OCI-M1 (cell line): Measurements from ENCODE around the gene C11orf21.
"Not testable (repeated sequence)": the region's sequence is repeated elsewhere in the genome, so short reads cannot be mapped to it uniquely, and the experiment has no call there.

Experiments
- DNase-seq: peaks from one replicate; lab custom pipeline; 2025; lab: John Stamatoyannopoulos, UW

C11orf21 gene

DNA sequence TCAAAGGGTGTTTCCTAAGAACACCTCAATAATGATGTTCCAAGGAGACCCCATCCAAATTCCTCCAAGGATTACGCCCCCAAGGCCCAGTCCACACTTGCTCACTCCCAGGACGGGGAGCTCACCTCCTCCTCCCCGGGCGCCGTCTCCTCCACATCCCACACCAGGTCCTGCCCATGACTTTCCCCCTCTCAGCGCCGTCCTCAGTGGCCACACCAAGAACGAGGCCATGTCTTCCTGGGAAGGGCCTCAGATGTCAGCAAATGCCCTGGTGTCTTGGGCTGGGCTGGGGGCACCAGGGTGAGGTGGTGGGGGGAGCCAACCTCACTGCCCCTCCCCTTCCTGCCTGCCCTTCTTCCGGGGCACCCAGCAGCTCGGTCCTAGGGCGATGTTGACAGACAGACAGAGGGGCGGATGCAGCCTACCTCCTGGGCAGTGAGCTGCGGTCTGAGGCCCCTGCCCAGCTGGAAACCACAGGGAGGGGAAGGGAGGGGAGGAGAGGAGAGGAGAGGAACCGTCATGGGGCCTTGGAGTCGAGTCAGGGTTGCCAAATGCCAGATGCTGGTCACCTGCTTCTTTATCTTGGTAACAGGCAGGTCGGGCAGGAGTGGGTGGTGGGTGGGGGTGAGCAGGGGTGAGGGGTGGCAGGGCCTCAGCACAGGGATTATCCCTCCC lies at the start of gene C11orf21, which contains the start of gene TSPAN32:
Gene C11orf21 (minus strand): TSS at position 288 of the 675 bp plus-strand sequence. CDS start 110 bp downstream, at position 178.
Gene TSPAN32 (plus strand): TSS at position 383 of the 675 bp plus-strand sequence. CDS start 137 bp downstream, at position 520.
- peak; percentile 96 for DNase-seq

DNA sequence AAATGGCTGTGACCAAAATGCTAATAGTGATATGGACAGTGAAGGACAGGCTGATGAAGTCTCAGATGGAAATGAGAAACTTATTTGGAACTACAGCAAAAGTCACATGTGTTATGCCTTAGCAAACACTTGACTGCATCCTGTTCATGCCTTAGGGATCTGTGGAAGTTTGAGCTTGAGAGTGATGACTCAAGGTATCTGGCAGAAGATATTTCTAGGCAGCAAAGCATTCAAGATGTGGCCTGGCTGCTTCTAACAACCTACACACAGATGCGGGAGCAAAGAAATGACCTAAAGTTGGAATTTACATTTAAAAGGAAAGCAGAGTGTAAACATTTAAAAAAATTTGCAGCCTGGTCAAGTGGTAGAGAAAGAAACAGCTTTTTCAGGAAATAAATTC lies 47.3 kb upstream of the C11orf21 start:
- no peak for DNase-seq

DNA sequence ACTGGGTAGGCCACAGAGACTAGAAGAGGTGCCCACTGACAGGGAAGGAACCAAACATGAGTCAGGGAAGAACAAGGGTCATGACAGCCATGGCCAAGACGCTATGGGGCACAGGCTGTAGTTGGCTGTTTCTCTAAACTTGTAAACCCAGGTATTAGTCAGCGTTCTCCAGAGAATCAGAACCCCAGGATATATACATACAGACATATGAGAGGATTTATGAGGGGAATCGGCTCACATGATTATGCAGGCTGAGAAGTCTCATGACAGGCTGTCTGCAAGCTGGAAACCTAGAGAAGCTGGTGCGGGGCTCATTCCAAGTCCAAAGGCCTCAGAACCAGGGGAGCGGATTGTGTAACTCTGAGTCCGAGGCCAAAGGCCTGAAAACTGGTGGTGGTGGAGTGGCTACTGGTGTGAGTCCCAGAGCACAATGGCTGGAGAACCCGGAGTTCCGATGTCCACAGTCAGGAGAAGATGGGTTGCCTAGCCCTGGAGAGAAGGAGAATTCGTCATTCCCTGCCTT lies 45.7 kb upstream of the C11orf21 start:
- DNase-seq, result no peak

DNA sequence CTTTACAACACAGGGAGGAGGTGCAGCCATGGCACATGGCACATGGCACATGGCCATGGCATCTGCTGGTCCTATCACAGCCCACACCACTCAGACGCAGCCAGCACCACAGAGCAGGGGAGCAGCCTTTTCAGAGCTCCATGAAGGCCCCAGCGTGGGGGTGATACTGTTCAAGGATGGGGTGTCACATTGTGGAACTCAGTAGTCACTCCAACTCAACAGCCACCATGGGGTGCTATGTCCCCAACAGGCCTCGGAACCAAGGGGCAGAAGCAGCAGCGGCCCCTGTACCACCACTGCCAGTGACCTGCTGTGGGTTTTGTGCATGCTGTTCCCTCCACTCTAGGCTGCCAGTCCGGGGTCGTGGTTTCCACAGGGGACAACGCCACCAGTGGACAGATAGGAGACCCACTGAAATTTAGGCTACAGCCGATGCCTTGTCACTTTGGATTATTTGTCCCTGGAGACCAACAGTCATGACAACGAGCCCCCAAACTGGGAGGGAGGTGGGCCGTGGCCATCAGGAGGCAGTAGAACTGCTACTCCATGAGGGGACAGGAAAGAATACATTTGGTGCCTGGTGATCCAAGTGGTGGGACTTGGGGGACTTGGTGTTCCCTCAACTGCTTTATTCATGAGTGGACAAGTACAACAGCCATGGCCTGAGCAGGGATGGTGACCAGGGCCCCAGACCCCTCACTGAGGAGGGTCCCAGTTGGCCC lies 45.0 kb upstream of the C11orf21 start:
- no peak for DNase-seq

DNA sequence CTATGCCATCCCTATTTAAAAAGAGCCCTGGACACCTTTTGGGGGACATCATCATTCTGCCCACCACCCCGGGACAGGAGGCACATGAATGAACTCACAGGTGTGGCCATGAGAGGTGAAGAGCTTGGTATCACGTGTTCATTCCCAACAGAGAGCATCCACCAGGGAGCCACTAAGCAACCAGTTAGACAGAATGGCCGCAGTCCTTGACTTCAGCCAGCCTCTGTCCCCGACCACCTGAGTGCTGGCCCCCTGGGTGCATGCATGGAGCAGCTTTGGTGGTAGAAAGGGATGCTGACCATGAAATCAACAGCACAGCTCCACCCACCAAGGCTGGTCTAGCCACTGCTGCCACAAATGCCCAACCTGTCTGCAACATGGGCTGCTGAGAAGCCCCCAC lies 44.3 kb upstream of the C11orf21 start:
- no peak for DNase-seq

DNA sequence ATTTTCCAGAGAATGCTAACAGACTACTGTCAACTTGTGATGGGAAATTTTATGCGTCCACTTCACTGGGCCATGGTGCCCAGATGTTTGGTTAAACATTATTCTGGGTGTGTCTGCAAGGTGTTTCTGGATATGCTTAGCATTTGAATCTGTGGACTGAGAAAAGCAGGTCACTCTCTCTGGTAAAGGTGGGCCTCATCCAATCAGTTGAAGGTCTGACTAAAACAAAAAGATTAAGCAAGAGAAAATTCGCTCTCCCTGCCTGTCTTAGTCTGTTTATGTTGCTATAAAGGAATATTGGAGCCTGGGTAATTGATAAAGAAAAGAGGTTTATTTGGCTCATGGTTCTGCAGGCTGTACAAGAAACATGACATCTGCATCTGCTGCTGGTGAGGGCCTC lies 43.3 kb upstream of the C11orf21 start:
- DNase-seq, result no peak

DNA sequence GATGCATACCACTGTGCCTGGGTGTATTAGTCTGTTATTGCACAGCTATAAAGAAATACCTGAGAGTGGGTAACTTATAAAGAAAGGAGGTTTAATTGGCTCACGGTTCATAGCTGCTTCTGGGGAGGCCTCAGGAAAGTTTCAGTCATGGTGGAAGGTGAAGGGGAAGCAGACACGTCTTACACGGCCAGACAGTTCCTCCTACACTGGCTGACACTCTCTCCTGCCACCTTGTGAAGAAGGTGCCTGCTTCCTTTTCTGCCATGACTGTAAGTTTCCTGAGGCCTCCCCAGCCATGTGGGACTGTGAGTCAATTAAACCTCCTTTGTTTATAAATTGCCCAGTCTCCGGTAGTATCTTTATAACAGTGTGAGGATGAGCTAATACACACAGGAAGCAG lies 41.8 kb upstream of the C11orf21 start:
- DNase-seq, result no peak

DNA sequence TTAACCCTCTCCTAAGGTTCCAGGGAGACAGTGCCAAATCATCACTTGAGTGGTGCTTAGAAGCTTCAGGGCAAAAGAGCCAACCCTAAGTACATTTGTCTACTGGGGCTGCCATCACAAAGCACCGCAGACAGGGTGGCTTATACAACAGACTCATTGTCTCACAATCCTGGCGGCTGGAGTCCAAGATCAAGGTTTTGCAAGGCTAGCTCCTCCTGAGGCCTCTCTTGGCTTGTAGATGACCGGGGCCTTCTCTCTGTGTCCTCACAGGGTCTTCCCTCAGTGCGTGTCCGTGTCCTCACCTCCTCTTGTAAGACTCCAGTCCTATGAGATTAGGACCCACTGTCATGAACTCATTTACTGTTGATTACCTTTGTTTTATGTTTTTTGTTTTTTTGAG lies 41.3 kb upstream of the C11orf21 start:
- DNase-seq, result no peak

DNA sequence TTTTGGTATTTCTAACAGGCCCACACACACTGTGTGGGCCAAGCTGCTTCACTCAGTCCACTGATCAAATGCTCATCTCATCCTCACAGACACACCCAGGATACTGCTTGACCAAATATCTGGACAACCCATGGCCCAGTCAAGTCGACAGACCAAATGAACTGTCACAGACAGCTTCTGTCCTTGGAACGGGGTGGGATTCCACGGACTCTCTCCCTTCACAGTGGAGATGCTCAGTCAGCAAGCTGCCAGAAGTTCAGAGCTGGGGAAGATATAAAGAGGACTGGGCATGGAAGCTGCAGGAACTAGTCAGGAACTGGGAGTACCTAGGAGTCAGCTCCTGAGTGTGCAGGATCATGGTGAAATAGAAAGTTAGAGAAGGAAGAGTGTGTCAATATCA lies 40.8 kb upstream of the C11orf21 start:
- DNase-seq, result no peak

DNA sequence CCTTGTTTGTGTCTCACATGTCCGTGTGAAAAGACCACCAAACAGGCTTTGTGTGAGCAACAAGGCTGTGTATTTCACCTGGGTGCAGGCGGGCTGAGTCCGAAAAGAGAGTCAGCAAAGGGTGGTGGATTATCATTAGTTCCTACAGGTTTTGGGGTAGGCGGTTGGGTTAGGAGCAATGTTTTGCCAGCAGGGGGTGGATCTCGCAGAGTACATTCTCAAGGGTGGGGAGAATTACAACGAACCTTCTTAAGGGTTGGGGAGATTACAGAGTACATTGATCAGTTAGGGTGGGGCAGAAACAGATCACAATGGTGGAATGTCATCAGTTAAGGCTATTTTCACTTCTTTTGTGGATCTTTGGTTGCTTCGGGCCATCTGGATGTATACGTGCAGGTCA lies 37.0 kb upstream of the C11orf21 start:
- not testable (repeated sequence) for DNase-seq

DNA sequence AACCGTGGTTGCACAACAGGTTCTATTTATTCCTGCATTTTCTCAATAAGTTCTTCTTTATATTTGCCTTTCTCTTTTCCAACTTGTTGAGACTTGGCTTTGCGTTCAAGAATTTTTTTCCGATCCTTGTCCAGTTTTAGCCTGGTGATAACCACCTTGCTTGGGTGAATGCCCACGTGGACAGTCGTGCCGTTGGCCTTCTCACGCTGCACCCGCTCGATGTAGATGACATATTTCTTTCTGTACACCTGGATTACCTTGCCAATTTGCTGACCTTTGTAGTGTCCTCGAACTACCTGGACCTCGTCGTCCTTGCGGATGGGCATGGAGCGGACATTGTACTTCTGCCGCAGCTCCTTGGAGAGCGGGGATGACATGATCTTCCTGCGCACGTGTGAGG lies 33.6 kb upstream of the C11orf21 start:
- DNase-seq, result not testable (repeated sequence)

DNA sequence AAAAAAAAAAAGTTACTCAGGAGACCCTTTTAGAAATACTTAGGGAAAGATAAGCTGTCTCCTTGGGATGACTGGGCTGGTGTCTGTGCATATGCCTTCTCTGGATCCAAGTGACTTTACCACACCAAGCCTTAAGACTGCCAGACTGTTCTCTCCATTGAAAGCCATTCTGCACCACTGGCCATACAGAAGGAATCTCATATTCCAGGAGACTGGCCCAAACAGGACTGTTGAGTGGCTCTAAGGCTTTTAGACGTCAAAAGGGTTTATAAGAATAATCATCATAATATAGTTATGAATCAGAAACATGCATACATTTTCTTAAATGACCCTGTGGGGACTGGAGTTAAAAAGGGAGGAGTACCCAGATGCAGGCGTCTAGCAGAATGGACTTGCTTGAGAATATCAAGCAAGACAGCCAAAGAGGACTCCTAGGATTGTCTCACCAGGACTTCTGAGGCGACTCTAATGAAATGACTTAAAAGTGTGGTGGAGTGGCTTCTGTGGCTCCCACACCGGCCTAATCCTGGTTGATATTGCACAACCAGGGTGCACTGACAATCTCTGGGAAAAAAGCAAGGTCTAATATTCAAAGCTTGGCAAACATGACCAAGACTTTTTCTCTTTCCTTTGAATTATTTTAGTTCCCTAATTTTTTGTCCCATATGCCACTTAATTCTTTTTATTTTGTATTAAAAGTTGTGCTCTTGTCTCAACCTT lies 31.9 kb upstream of the C11orf21 start:
- not testable (repeated sequence) for DNase-seq

DNA sequence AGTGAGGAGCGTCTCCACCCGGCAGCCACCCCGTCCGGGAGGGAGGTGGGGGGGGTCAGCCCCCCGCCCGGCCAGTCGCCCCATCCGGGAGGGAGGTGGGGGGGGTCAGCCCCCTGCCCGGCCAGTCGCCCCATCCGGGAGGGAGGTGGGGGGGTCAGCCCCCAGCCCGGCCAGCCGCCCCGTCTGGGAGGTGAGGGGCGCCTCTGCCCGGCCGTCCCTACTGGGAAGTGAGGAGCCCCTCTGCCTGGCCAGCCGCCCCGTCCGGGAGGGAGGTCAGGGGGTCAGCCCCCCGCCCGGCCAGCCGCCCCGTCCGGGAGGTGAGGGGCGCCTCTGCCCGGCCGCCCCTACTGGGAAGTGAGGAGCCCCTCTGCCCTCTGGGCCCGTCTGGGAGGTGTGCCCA lies 30.9 kb upstream of the C11orf21 start:
- DNase-seq, result not testable (repeated sequence)

DNA sequence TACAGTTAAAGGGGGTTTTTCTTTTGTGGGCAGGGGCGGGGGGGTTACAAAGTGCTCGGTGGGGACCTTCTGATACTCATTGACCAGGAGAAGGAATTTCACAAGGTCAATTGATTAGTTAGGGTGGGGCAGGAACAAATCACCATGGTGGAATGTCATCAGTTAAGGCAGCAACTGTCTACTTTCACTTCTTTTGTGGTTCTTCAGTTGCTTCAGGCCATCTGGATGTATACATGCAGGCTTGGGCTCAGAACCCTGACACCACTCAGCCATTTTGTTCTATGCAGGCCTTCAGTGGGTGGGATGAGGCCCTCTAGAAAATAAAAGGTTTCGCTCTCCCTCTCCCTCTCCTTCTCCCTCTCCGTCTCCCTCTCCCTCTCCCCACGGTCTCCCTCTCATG lies 29.7 kb upstream of the C11orf21 start:
- no peak for DNase-seq

DNA sequence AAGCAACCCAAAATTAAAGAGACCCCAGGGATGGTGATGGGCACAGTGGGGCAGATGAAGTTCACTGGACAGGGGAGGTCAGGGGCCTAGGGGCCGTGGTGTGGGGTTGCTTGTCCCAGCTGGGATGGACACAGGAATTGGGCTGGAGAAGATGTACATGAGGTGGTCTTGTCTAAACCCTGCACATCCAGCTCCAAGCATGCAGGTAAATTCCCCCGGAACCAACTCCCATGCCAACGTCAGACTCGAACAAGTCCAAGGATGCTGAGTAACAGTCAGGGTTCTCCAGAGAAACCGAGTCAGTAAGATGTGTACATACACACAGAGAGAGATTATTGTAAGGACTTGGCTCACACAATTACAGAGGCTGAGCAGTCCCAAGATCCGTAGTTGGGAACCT lies 29.0 kb upstream of the C11orf21 start:
- no peak for DNase-seq

DNA sequence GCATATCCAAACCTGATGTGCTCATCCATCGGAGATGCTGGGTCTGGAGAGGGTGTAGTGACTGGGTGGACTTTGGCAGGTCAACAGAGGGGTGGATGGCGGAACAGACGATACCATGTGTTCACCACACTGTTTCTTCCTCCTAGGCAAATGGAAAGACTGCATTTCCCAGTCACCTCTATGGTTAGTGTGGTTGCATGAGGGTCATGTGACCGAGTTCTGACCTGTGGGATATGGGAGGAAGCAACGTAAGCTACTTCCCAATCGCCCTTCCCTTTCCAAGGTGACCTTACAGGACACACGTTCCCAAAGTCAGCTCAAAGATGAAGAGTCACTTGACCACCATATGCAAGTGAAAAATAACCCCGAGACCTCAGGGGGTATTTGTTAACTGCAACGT lies 27.8 kb upstream of the C11orf21 start:
- no peak for DNase-seq

DNA sequence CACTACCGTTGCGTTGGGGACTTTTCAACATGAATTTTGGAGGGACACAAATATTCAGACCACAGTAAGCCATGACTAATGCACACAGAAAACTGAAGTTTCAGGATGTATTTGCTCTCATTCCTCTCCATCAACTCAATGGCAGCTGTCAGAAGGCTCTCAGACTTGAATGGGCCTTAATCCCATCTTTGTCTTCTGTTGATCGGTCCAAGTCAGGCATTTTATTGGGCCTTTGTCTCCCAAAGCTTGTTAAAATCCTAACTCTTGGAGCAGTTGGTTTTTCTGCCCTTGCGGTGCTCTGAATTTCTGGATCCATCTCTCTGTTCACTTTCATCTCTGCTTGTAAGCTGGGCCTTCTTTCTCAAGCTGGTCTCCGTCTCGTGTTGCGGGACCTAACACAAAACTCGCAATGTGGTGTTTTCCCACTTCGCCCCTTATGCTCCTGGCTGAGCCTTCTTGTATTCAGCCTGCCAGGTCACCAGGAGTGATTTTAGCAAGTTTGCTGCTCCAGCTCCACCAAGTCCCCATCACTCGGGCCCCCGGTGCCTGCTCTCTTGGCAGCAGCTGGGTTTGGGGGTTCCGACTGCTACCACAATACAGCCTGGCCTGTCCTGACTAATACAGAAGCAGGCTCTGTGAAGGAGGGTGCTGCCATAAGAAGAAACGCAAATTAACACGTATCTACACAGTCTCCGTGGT lies 27.1 kb upstream of the C11orf21 start:
- DNase-seq, result no peak

DNA sequence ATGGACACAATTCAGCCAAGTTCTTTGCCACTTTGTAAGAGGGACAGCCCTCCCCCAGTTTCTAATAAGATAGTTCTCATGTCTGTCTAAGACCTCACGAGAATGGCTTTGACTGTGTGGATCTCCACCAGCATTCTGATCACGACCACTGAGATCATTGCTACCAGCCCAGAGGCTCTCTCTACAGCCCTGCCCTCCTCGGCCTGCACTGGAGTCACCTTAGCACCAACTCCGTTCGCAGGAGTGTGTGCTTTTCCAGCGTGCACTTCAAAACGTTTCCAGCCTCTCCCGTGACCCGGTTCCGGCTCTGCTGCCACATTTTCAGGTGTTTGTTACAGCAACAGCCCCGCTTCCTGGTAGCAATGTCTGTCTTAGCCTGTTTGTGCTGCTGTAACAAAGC lies 26.3 kb upstream of the C11orf21 start:
- DNase-seq, result no peak

DNA sequence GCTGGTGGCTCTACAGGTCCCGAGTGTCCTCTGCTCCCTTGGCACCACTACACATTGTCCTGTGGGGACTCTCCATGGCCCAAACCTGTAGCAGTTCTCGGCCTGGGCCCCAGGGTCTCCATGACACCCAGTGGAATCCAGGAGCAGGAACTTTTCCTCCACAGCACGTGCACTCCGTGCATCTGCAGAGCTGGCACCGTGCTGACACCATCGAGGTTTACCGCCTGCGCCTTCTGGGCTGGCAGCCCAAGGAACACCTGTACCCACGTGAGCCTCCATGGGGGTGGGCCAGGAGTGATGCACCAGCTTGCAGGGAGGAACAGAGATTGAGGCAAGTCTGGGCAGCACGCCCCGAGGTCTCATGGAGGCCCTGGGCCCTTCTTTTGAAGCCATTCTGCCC lies 25.3 kb upstream of the C11orf21 start:
- DNase-seq, result no peak

DNA sequence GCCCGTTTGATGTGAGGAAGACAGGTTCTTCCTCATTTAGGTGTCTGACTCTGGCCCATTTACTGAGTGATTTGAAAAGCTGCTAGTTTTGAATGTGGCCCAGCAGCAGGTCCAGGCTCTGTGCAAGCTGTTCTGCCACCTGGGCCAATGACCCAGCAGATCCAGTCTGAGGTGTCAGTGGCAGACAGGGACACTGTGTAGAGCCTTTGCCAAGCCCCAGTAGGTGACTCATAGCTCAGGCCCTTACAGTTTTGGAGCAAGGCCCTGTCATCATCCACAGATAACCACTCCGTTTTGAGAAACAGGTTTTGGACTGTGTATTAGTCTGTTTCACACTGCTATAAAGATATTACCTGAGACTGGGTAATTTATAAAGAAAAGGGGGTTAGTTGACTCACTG lies 24.0 kb upstream of the C11orf21 start:
- DNase-seq, result no peak

DNA sequence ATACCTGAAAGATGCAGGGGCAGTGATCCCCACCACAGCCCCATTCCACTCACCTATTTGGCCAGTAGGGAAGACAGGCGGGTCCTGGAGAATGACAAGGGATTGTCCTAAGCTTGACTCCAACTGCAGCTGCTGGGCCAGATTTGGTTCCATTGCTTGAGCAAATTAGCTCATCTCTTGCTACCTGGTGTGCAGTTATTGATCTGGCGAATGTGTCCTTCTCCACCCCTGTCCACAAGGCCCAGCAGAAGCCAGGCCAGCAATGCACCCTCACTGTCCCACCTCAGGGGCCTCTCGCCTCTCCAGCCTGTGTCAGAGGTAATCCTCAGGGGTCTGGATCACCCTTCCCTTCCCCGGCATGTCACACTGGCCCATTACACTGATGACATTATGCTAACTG lies 23.4 kb upstream of the C11orf21 start:
- DNase-seq, result no peak

DNA sequence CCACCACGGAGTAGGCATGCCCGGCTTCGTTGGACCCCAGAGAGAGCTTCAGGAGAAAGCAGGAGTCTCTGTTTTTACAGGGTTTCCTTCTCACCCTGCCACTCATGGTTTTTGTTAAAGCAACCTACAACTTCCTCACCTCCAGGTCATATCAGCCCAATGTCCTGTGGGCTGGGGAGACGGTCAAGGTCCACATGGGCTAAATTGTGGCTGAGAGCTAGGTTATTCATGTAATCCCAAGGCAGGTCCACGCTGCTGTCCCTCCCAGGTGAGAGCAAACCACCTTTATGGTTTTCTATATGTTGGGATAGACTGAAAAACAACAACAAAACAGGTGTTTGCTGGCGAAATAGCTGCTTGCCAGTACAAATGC lies 19.6 kb upstream of the C11orf21 start:
- DNase-seq, result no peak
